Activated T-helper 17 cell treated with anti-CD3 and anti-CD28 coated beads, Interleukin-2, amount 50 U/mL, for 72 hours (primary cell): ENCODE measurements around the gene WFIKKN2. TPM values are rescaled to one million over a fixed set of nuclear protein-coding genes. Genes with fewer than 3 reads are reported as not detected.
A peak's percentile ranks its signal among the peaks of the same experiment; 100 is the strongest.
"Not testable (repeated sequence)": the region's sequence is repeated elsewhere in the genome, so short reads cannot be mapped to it uniquely, and the experiment has no call there.

Experiments used
- ATAC-seq: fragments of 150-1000 bp; cut with Tn5 transposase; replicated peaks from 2 replicates; pipeline ENCODE4 v1.10.0; 2021; ENCODE audit warnings: mild to moderate bottlenecking, moderate library complexity
- H3K27ac Mint-ChIP-seq: one replicate; pipeline ENCODE4 v1.8.0; 2022; ENCODE audit warnings: mixed read lengths
- H3K27me3 Mint-ChIP-seq: one replicate; pipeline ENCODE4 v1.8.0; 2022; ENCODE audit warnings: mixed read lengths
- H3K36me3 Mint-ChIP-seq: one replicate; pipeline ENCODE4 v1.8.0; 2022; ENCODE audit warnings: low read depth, mild to moderate bottlenecking, mixed read lengths
- H3K4me1 Mint-ChIP-seq: one replicate; pipeline ENCODE4 v1.8.0; 2022; ENCODE audit warnings: mixed read lengths
- H3K4me3 Mint-ChIP-seq: one replicate; pipeline ENCODE4 v1.8.0; 2022; ENCODE audit warnings: mild to moderate bottlenecking, mixed read lengths
- H3K9me3 Mint-ChIP-seq: one replicate; pipeline ENCODE4 v1.8.0; 2022; ENCODE audit warnings: mixed read lengths
- total RNA-seq, 2 donors: library from RNA; stranded (reverse); gene quantifications; one replicate each; pipeline ENCODE4 v1.2.3, GENCODE V29; 2022

WFIKKN2 gene
- total RNA-seq, 2 donors from 2014 or later = not detected

DNA sequence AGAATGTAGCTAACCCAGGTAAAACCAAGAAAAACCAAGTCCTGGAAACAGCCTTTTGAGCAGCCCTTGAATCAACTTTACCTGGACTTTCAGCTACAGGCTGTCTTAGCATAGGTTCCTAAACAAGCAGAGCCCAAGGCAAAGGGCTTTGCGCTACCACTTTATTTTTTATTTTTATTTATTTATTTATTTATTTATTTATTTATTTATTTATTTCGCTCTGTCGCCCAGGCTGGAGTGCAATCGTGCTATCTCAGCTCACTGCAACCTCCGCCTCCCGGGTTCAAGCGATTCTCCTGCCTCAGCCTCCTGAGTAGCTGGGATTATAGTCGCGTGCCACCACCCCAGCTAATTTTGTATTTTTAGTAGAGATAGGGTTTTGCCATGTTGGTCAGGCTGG lies 41.7 kb downstream of the WFIKKN2 start:
- ATAC-seq, H3K27me3 Mint-ChIP-seq, H3K4me3 Mint-ChIP-seq, H3K27ac Mint-ChIP-seq, H3K36me3 Mint-ChIP-seq, H3K9me3 Mint-ChIP-seq: not testable (repeated sequence)
- peaks cover 11% of the 10 kb centered on the region for H3K4me1 Mint-ChIP-seq

DNA sequence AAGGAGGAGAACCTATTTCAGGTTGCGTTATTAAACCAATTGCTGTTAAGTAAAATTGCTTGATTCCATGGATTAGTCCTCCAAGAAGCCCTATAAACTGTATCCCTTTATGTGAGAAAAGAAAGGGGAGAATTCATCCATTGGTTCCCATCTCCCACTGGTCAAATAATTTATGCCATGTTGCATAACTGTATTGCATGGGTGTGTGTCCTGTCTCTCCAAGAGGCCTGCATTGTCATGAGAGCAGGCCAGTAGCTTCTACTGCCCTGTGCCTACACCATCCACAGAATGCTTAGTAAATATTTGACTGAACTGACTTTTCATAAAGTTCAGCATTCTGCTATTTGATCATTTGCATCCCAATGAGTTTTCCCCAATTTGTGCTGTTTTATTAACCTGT lies 42.5 kb downstream of the WFIKKN2 start:
- peaks cover 10% of the 10 kb centered on the region for H3K4me1 Mint-ChIP-seq
- no peaks in the 10 kb centered on the region for H3K9me3 Mint-ChIP-seq
- H3K27ac Mint-ChIP-seq = no peak overlapping the region
- H3K36me3 Mint-ChIP-seq = no peaks in the 10 kb centered on the region
- no peak for ATAC-seq
- H3K4me3 Mint-ChIP-seq = no peak overlapping the region
- H3K27me3 Mint-ChIP-seq = no peaks in the 10 kb centered on the region

DNA sequence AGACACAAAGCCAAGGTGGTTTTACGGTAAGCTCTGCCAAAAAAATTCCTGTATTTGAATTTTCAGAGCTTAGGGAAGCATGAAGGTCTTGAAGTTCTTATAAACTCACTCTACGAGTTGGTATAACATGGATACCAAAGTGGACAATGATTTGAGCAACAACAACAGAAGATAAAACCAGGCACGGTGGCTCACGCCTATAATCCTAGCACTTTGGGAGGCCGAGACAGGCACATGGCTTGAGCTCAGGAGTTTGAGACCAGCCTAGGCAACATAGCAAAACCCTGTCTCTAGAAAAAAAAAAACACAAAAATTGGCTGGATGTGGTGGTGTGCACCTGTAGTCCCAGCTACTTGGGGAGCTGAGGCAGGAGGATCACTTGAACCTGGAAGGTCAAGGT lies 43.7 kb downstream of the WFIKKN2 start:
- H3K27ac Mint-ChIP-seq = no peak overlapping the region
- H3K27me3 Mint-ChIP-seq = no peaks in the 10 kb centered on the region
- no peaks in the 10 kb centered on the region for H3K9me3 Mint-ChIP-seq
- ATAC-seq = no peak
- no peaks in the 10 kb centered on the region for H3K36me3 Mint-ChIP-seq
- H3K4me3 Mint-ChIP-seq = no peak overlapping the region
- H3K4me1 Mint-ChIP-seq = peaks cover 9% of the 10 kb centered on the region

DNA sequence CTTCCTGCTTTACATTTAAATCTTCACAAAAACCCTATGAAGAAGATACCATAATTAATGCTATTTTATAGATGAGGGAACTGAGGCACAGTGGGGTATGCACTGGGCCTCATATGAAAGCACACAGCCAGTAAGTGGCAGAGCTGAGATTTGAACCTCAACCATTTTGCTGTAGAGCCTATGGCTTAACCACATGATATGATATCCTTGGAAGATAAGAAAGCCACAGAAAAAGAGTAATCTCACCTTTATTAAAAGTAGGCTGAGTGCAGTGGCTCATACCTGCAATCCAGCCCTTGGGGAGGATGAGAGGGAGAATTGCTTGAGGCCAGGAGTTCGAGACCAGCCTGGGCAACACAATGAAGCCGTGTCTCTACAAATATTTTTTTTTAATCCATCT lies 45.8 kb downstream of the WFIKKN2 start:
- no peak overlapping the region for H3K27ac Mint-ChIP-seq
- H3K36me3 Mint-ChIP-seq = no peaks in the 10 kb centered on the region
- H3K4me3 Mint-ChIP-seq = no peak overlapping the region
- no peaks in the 10 kb centered on the region for H3K27me3 Mint-ChIP-seq
- ATAC-seq = no peak
- no peaks in the 10 kb centered on the region for H3K9me3 Mint-ChIP-seq
- peaks cover 11% of the 10 kb centered on the region for H3K4me1 Mint-ChIP-seq

DNA sequence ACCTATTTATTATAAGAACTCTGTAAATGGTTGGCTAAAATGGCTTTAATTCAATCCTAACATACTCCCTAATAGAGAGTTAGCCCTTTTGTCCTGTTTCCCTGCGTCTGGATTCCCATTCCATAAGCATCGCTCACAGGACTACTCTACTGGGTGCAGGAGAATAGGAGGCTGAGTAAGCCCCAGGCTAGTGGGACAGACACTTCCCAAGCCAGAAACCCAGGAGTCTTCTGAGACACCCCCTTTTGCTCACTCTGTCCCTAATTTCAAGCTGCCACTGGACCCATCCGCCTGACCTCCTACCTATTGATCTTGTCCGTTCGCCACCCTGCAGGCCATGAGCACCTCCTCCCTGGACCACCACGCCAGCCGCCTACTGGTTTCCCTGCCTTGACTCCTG lies 47.5 kb downstream of the WFIKKN2 start:
- no peaks in the 10 kb centered on the region for H3K36me3 Mint-ChIP-seq
- no peaks in the 10 kb centered on the region for H3K27me3 Mint-ChIP-seq
- no peak overlapping the region for H3K4me3 Mint-ChIP-seq
- H3K9me3 Mint-ChIP-seq = no peaks in the 10 kb centered on the region
- H3K4me1 Mint-ChIP-seq = peaks cover 20% of the 10 kb centered on the region
- no peak overlapping the region for H3K27ac Mint-ChIP-seq
- ATAC-seq = no peak

DNA sequence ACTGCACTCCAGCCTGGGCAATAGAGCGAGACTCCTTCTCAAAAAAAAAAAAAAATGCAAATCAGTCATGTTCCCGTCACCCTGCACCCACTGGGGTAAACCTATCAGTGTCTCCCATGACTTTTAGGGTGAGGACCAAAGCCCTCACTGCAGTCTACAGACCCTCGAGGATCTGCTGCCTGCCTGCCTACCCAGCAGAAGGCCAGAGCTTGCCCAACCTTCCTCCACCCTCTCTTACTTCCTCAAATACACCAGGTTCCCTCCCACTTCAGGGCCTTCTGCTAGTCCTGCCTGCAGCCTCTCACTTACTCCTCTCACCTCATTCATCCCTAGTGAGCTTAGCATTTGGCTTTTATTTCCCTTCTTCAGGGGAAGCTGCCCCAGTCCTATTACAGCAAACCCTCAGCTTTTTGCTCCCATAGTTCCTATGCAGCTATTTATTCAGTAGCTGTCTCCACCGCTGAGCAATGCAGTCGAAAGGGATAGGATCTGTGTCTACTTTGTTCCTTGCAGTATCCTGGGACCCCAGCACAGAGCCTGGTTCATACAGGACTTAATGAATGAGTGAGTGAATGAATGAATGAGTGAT lies 48.6 kb downstream of the WFIKKN2 start:
- Mint-ChIP-seq H3K27me3 (no peaks in the 10 kb centered on the region), H3K4me3 (no peak overlapping the region), H3K9me3 (no peaks in the 10 kb centered on the region), H3K27ac (peak overlapping the region; percentile 2), H3K36me3 (no peaks in the 10 kb centered on the region), H3K4me1 (peaks cover 22% of the 10 kb centered on the region)
- no peak for ATAC-seq

DNA sequence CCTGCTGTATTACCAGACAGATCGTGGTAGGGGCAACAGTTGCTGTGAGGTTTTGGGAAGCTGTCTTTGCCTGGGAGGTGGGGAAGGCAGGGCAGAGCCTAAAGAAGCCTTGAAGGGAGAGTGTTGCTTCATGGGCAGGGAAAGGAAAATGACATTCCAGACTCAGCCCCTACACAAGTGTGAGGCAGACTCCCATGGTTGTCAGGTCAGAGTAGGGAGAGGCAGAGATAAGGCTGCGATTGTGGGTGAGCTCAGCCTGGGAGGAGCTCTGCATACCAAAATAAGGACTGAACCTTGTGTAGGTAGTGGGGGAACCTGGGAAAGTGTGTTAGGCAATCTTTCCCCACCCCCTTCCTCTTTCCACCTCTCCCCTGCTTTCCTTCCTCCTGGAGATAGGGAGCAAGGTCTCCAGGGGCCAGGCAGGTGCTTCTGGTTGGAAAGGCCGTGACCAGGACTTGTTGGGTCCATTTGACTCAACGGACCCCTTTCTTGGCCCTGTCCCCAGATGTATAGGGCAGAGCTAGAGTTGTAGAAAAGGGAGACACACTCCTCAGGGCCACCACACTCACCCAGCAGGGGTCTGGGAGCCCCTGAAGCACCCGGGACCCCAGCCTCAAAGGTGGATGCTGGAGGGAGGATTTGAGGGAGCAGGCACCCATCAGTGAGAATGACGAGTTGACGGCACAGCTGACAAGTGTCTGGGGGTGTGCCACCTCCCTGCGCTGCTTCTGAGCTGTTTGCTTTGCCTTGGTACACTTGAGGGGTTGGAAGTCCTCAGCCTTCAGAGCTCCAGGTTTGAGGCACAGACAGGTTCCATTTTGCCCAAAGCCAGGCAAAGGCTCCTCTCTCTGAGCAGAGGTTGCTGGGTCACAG lies 49.3 kb downstream of the WFIKKN2 start:
- H3K27ac Mint-ChIP-seq = peak overlapping the region; percentile 2
- H3K4me3 Mint-ChIP-seq = no peak overlapping the region

DNA sequence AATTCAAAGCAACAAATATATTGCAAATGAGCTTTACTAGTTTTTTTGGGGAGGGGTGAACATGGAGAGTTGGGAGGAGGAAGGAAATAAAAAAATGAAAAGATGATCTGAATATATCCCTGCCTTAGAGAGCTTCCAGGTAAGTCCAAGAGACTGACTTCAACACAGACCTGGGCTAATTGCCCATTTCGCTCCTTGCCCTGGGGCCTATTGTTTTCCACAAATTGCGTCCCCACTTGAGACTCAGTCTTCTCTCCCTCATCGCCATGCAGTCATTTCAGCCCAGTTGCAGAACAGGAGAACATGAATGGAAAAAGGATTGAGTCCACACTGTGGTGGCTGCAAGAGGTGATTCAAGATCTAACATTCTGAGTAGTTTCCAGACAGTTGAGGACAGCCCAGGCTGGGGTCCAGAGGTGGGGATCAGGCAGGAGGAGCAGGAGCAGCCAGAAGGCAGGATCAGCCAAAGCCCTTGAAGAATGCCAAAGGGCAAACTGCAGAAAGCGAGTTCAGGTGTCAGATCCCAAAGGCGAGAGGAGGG lies 52.4 kb downstream of the WFIKKN2 start:
- ATAC-seq = no peak

More for the DNA sequence above, 49.3 kb downstream of the WFIKKN2 start:
- Mint-ChIP-seq H3K4me1 (peaks cover 22% of the 10 kb centered on the region), H3K27me3 (no peaks in the 10 kb centered on the region), H3K36me3 (no peaks in the 10 kb centered on the region), H3K9me3 (no peaks in the 10 kb centered on the region)
- no peak for ATAC-seq

DNA sequence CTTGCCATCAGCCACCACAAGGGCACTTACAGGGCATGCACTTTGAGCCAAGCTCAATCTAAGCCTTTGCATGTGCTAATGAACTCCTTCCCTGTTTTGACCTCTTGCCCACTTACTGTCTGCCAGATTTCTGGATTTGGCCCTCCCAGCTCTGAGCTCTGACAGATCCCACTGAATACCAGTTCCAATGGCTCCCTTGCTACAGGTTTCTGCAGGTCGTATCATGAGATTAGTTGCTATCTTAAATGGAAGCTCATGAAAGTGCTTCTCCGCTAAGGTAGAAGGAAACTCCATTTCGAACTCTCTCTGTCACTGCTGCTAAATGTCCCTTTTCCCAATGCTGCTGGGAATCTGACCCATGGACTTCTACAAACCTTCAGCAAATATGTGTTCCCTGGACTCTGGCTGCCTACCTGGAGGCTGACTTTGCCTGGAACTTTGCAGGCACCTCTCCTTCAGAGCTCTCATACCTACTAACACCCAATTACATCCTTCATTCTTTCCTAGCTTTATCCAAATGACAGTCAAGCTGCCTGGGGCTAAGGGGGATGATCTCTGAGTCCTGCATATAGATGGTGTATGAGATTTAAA lies 54.2 kb downstream of the WFIKKN2 start:
- H3K27ac Mint-ChIP-seq = no peak overlapping the region
- no peaks in the 10 kb centered on the region for H3K36me3 Mint-ChIP-seq
- no peaks in the 10 kb centered on the region for H3K9me3 Mint-ChIP-seq
- no peak overlapping the region for H3K4me3 Mint-ChIP-seq
- H3K4me1 Mint-ChIP-seq = peaks cover 12% of the 10 kb centered on the region
- no peak for ATAC-seq
- H3K27me3 Mint-ChIP-seq = no peaks in the 10 kb centered on the region

More for the DNA sequence above, 52.4 kb downstream of the WFIKKN2 start:
- Mint-ChIP-seq H3K27me3 (no peaks in the 10 kb centered on the region), H3K27ac (no peak overlapping the region), H3K4me3 (peak overlapping the region; percentile 55), H3K9me3 (no peaks in the 10 kb centered on the region), H3K4me1 (peaks cover 18% of the 10 kb centered on the region), H3K36me3 (no peaks in the 10 kb centered on the region)

DNA sequence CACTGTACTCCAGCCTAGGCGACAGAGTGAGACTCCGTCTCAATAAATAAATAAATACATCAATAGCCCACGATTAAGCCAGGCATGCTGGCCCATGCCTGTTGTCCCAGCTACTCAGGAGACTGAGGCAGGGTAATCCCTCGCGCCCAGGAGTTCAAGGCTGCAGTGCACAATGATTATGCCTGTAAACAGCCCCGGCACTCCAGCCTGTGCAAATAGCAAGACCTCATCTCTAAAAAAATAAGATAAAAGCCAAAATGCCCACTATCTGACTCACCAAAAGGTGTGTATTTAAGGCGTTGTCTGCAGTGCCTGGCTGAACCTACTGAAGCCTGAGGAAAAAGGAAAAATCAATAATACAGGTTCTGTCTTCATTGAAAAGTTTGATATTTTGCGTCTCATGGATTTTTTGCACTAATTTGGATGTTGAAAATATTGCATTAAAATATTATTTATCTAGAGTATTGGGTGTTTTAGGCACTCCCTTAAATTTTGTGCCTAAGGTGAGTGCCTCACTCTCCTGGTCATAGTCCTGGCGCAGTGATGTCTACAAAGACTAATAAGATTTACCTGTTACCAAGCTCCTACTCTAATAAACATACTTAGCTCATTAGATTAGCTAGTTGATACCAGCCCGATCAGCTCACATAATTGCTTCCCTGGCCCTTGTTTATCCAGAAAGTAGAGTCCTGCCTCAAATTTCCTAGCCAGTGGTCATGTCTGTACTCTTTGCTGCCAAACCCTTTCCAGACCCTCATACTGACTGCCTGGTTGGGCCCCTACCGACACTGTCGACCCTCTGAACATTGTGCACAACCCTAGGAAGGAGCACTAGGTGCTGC lies 55.5 kb downstream of the WFIKKN2 start:
- ATAC-seq = no peak
- H3K4me3 Mint-ChIP-seq = no peak overlapping the region
- H3K9me3 Mint-ChIP-seq = no peaks in the 10 kb centered on the region
- H3K27me3 Mint-ChIP-seq = no peaks in the 10 kb centered on the region
- H3K4me1 Mint-ChIP-seq = peaks cover 12% of the 10 kb centered on the region
- no peaks in the 10 kb centered on the region for H3K36me3 Mint-ChIP-seq
- no peak overlapping the region for H3K27ac Mint-ChIP-seq

DNA sequence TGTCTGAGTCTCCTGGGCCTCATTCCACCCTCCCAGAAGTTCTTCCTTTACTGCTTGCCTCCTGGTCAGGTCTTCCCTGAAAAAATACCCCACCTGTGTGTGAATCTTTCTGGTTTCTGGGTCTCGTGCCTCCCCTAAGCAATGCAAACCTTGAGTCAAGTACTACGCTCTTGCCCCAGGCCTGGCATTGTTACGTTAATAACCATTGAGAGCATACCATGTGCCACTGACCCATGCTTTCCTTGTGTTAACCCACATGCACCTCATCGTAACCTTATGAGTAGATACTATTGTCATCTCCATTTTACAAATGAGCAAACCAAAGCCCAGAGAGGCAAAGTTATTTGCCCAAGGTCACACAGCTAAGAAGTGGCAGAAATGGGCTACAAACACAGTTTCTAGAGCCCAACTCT lies 56.2 kb downstream of the WFIKKN2 start:
- no peak for ATAC-seq
- no peaks in the 10 kb centered on the region for H3K27me3 Mint-ChIP-seq
- peaks cover 12% of the 10 kb centered on the region for H3K4me1 Mint-ChIP-seq
- H3K9me3 Mint-ChIP-seq = no peaks in the 10 kb centered on the region
- H3K4me3 Mint-ChIP-seq = no peak overlapping the region
- H3K27ac Mint-ChIP-seq = no peak overlapping the region
- H3K36me3 Mint-ChIP-seq = no peaks in the 10 kb centered on the region
